Activated T-cell treated with anti-CD3 and anti-CD28 coated beads, Interleukin-2, amount 50 U/mL, for 72 hours (primary cell): Measurements from ENCODE around the gene TMPRSS6. TPM values are rescaled to one million over a fixed set of nuclear protein-coding genes. Genes with fewer than 3 reads are reported as not detected.
A peak's percentile ranks its signal among the peaks of the same experiment; 100 is the strongest.

Experiments used
- ATAC-seq, 2 donors: fragments of 150-1000 bp; cut with Tn5 transposase; replicated peaks in 1 of 2; 2 replicates each; pipeline ENCODE4 v1.10.0; 2021; ENCODE audit warnings: moderate library complexity in 2 of 2, mild to moderate bottlenecking in 1 of 2
- DNase-seq, 2 donors: peaks; one replicate each; pipeline ENCODE4 v3.0.0; 2021 to 2022; ENCODE audit warnings: mixed read lengths in 1 of 2
- H3K27ac Mint-ChIP-seq: one replicate; pipeline ENCODE4 v1.8.0; 2022; ENCODE audit warnings: mild to moderate bottlenecking, moderate library complexity, mixed read lengths
- H3K27me3 Mint-ChIP-seq: one replicate; pipeline ENCODE4 v1.8.0; 2022; ENCODE audit warnings: low read depth, mixed read lengths
- H3K36me3 Mint-ChIP-seq, 2 donors: one replicate each; pipeline ENCODE4 v1.8.0; 2022; ENCODE audit warnings: mixed read lengths in 2 of 2, mild to moderate bottlenecking in 1 of 2; ENCODE audit not compliant: insufficient read depth in 2 of 2
- H3K4me1 Mint-ChIP-seq: one replicate; pipeline ENCODE4 v1.8.0; 2022; ENCODE audit warnings: low read depth, mixed read lengths
- H3K4me3 Mint-ChIP-seq, 2 donors: one replicate each; pipeline ENCODE4 v1.8.0; 2022; ENCODE audit warnings: mild to moderate bottlenecking in 2 of 2, mixed read lengths in 2 of 2, moderate library complexity in 2 of 2
- H3K9me3 Mint-ChIP-seq, 2 donors: one replicate each; pipeline ENCODE4 v1.8.0; 2022; ENCODE audit warnings: mixed read lengths in 2 of 2
- total RNA-seq, 2 donors: library from RNA; stranded (reverse); gene quantifications; one replicate each; pipeline ENCODE4 v1.2.3, GENCODE V29; 2022

TMPRSS6 gene
- total RNA-seq, 2 donors from 2014 or later, result 26.8 to 59.4 TPM

DNA sequence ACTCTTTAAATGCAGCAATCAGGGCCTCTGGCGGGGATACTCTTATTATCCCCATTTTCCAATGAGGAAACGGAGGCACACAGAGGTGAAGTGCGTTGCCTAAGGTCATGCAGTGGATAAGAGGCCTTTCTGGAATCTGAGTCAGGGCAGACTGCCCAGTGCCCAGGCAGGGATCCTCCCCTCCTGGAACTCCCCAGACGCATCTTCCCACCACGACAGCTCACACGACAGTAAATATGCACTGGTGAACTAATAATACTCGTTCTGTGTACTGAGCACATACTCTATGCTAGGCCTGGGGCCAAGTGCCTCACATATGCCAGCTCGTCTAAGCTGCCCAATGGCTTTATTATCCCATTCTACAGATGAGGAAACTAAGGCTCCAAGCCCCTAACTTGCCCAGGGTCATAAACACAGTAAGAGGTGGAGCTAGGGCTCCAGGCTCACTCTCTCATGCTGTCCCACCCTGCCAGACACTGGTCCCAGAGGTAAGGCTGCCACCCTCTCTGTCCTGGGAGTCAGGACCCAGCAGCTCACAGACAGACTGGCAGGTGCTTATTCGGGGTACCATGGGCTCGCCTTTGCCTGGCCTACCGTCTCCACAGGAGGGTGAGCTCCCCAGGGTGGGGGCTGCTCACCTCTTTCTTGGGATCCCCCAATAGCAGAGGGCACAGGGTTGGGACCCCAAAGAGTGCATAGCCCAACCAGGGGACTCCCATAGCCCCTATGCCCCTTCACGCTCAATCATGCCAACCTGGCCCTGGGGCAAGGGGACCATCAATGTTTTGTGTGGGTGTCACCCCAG, 37.9 kb upstream of the TMPRSS6 start:
- H3K4me1 Mint-ChIP-seq, result peaks cover 93% of the 10 kb centered on the region
- H3K36me3 Mint-ChIP-seq, result peaks cover 50 to 57% of the 10 kb centered on the region in 2 donors
- H3K27ac Mint-ChIP-seq, result peak overlapping the region; percentile 82
- DNase-seq, result peak in 1 of 2 donors; percentile 38
- peak overlapping the region; percentile 89 to 98 for H3K4me3 Mint-ChIP-seq
- H3K27me3 Mint-ChIP-seq, result no peaks in the 10 kb centered on the region
- H3K9me3 Mint-ChIP-seq, result peaks cover 10 to 11% of the 10 kb centered on the region in 2 donors
- ATAC-seq, result peak in 1 of 2 donors; percentile 3

DNA sequence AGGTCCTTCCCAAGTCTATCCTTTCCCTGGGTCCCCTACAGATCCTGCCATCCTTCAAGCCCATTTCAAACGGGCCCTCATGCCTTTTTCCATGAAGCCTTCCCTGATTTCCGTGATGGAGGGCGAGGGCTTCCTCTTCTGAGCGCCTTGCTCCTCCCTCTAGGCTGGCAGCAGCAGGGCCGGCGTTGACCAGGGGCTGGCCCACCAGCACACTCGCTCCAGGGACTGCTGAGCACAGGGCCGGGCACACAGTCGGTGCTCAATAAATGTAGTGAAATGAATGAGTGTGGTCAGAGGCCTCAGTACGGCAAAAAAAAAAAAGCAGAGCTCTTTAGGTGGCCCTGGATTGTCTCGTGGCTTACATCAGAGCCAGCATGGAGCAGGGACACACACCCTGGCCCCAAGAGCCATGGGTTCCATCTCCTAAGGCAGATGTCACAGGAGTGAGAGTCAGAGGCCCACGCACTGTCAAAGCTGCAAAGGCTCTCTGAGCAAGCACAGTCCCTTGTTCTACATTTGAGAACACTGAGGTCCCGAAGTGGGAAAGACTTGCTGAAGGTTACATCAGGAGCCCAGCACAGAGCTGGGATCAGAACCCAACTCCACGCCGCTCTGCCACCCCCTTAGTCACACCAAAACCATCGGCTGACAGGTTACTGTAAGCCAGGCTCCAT, 37.1 kb upstream of the TMPRSS6 start:
- H3K36me3 Mint-ChIP-seq, result peaks cover 50 to 54% of the 10 kb centered on the region in 2 donors
- DNase-seq (no peak), ATAC-seq (no peak)
- peaks cover 87% of the 10 kb centered on the region for H3K4me1 Mint-ChIP-seq
- H3K27ac Mint-ChIP-seq, result peak overlapping the region; percentile 82
- peak overlapping the region; percentile 89 to 98 for H3K4me3 Mint-ChIP-seq
- H3K9me3 Mint-ChIP-seq, result peaks cover 7 to 9% of the 10 kb centered on the region in 2 donors
- H3K27me3 Mint-ChIP-seq, result no peaks in the 10 kb centered on the region

DNA sequence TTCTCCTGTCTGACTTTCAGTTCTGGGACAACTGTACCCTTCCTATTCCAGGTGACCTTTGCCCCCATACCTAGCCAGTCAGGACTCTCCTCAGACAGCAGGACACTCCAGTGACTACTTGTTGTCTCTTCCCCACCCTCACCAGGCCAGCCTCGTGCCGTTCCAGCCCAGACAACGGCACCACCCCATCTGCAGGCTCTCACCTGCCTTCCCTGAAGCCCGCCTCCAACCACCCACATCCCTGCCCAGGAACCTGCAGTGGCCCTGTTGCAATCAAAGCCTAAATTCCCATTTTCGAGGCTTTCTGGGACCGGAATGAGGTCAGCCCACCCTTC, 36.5 kb upstream of the TMPRSS6 start:
- no peak for ATAC-seq
- Mint-ChIP-seq H3K36me3 (peaks cover 47 to 53% of the 10 kb centered on the region in 2 donors), H3K27me3 (no peaks in the 10 kb centered on the region), H3K27ac (peak overlapping the region; percentile 82), H3K9me3 (peaks cover 5% of the 10 kb centered on the region in 2 donors), H3K4me1 (peaks cover 86% of the 10 kb centered on the region), H3K4me3 (peak overlapping the region; percentile 89 to 98)
- no peak for DNase-seq

DNA sequence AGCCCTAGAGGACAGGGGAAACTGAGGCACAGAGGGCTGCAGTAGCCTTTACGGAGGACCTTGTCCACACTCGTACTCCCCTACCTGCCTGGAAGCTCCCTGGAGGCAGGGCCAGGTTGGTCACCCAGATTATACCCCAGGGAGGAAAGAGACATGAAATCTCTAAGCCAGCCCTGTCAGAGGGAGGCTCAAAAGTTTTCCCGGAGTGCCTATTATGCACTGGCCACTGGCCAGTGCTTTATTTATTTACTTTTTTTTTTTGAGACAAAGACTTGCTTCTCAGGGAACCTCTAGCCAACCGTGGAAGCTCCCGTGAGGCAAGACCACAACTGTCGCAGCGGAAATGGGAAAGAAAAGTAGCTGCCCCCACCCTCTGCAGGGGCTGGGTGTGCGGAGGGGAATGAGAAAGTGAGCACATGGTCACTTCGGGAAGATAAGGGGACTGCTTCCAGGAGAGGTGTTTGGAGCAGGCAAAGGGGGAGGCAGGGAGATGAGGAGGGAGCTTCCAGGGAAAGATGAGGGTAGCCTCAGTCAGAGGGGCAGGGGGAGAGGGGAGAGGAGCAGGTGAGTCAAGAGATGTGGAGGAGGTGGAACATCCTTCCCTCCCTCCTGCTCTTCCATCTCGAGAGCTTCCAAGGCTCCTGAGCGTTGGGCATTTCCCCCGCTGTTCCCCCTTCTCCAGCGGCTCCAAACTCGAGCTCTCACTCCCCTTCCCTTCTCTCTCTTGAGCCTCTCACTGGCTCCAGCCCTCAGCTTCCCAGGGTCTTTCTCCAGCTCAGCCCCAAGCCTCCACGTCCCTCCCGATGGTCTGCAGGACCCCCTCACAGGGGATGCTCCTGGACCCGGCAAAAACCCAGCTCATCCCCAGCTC, 35.9 kb upstream of the TMPRSS6 start:
- ATAC-seq (no peak), DNase-seq (no peak)
- peaks cover 86% of the 10 kb centered on the region for H3K4me1 Mint-ChIP-seq
- H3K27me3 Mint-ChIP-seq, result no peaks in the 10 kb centered on the region
- peak overlapping the region; percentile 89 to 98 for H3K4me3 Mint-ChIP-seq
- H3K36me3 Mint-ChIP-seq, result peaks cover 44 to 50% of the 10 kb centered on the region in 2 donors
- no peaks in the 10 kb centered on the region for H3K9me3 Mint-ChIP-seq
- peak overlapping the region; percentile 82 for H3K27ac Mint-ChIP-seq

DNA sequence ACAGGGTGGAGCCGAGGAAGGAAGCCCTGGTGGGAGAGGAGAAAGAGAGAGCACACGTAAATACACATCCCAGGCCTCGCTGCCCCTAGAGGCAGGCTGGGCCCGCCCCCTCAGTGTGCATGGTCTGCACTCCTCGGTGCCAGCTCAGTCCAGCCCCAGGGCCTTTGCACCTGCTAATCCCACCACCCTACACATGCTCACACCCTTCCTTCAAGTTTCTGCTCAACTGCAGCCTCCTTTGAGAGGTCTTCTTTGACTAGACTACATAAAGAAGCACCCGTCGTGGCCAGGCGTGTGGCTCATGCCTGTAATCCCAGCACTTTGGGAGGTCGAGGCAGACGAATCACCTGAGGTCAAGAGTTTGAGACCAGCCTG, 34.7 kb upstream of the TMPRSS6 start:
- peaks cover 90% of the 10 kb centered on the region for H3K4me1 Mint-ChIP-seq
- no peaks in the 10 kb centered on the region for H3K27me3 Mint-ChIP-seq
- DNase-seq (no peak), ATAC-seq (no peak)
- peak overlapping the region; percentile 89 to 98 for H3K4me3 Mint-ChIP-seq
- peak overlapping the region; percentile 91 for H3K27ac Mint-ChIP-seq
- no peaks in the 10 kb centered on the region for H3K9me3 Mint-ChIP-seq
- H3K36me3 Mint-ChIP-seq, result peaks cover 43 to 49% of the 10 kb centered on the region in 2 donors

DNA sequence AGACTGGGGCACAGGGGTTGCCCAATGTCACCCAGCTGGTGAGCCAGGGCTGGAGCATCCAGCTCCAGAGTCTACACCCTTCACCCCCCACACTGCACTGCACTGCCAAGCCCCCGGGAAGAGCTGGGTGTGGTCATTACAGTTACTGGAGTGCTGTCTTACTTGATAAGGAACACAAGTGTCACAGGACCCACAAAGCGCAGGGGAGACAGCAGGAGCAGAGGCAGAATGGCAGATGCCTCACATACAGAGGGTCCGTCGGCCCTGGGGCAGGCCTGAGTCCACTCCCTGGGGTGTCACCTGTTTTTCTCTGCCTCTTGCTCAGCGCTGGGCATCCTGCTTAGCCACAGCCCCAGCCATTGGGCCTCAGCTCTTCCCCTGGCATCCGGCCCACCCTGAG, 32.5 kb upstream of the TMPRSS6 start:
- no peak for ATAC-seq
- H3K27ac Mint-ChIP-seq, result no peak overlapping the region
- no peak for DNase-seq
- H3K36me3 Mint-ChIP-seq, result peaks cover 44 to 56% of the 10 kb centered on the region in 2 donors
- no peaks in the 10 kb centered on the region for H3K27me3 Mint-ChIP-seq
- H3K4me1 Mint-ChIP-seq, result peaks cover 89% of the 10 kb centered on the region
- H3K9me3 Mint-ChIP-seq, result no peaks in the 10 kb centered on the region
- peak overlapping the region in 1 of 2 donors; percentile 9 for H3K4me3 Mint-ChIP-seq

DNA sequence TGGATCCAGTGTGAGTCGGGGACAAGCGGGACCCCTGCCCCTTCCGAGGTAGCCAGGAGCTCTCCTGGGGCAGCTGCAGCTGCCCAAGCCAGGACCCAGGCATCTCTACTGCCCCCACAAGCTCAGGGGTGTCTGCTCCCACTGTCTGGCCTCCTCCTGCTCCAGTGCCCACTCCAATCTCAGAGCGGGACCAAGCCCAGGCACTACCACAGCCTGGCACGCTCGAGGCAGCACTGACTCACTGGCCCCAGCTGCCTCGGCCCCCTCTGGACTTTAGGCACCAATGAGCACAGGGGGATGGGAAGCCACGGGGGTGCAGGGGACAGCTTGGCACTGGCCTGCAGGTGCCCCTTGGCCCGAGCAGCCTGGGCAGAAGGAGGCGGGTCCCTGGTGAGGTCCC, 32.0 kb upstream of the TMPRSS6 start:
- H3K9me3 Mint-ChIP-seq, result no peaks in the 10 kb centered on the region
- ATAC-seq, result no peak
- DNase-seq, result no peak
- no peak overlapping the region for H3K27ac Mint-ChIP-seq
- H3K4me1 Mint-ChIP-seq, result peaks cover 89% of the 10 kb centered on the region
- H3K4me3 Mint-ChIP-seq, result peak overlapping the region in 1 of 2 donors; percentile 45
- peaks cover 44 to 59% of the 10 kb centered on the region in 2 donors for H3K36me3 Mint-ChIP-seq
- H3K27me3 Mint-ChIP-seq, result no peaks in the 10 kb centered on the region

DNA sequence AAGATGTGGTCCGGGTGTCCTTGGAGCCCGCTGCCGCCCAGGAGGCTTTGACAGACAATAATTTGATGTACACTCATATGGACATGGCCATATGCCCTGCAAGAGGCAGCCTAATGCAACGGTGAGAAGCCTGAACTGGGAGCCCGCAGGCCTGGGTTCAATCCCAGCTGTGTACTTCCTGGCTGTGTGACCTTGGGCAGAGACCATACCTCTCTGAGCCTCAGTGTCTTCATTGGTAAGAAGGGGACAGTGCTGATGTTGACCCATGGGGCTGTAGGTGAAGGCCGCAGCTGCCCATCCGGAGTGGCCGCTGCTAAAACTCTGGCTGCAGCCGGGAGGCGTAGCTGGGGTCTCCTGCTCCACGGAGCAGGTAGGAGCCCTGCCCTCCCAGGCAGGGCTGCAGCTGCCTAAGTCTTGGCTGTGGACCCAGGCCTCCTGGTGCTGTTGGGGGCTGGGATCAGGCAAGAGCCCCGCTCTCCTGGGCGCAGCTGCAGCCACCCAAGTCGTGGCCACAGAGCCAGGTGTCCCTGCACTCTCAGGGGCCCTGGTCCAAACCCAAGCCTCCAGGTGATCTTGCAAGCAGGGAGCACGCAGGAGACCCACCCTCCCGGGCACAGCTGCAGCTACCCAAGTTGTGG, 31.3 kb upstream of the TMPRSS6 start:
- Mint-ChIP-seq H3K9me3 (no peaks in the 10 kb centered on the region), H3K27ac (peak overlapping the region; percentile 75), H3K36me3 (peaks cover 39 to 52% of the 10 kb centered on the region in 2 donors), H3K4me1 (peaks cover 84% of the 10 kb centered on the region), H3K27me3 (no peaks in the 10 kb centered on the region), H3K4me3 (peak overlapping the region in 1 of 2 donors; percentile 54)
- DNase-seq (no peak), ATAC-seq (no peak)

DNA sequence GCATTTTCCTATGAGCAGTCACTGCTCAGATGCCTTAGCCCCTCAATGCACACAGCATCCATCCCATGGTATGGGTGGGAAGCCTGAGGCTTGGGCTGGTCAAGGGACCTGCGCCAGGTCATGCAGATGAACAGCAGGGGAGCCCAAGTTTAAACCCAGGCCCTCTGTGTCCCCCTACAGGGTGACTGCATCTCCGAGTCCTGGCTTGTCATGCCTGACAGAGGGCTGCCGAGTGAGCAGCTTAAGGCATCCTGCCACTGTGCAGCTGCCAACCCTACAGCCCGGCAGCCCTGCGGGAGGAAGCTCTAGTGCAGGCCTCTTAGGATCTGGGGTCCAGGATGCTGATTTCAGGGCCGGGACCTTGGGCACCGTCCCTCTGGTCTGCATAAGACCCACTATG, 30.2 kb upstream of the TMPRSS6 start:
- H3K27ac Mint-ChIP-seq, result no peak overlapping the region
- no peaks in the 10 kb centered on the region for H3K9me3 Mint-ChIP-seq
- H3K36me3 Mint-ChIP-seq, result peaks cover 42 to 52% of the 10 kb centered on the region in 2 donors
- ATAC-seq (no peak), DNase-seq (no peak)
- H3K27me3 Mint-ChIP-seq, result no peaks in the 10 kb centered on the region
- H3K4me1 Mint-ChIP-seq, result peaks cover 80% of the 10 kb centered on the region
- peak overlapping the region in 1 of 2 donors; percentile 20 for H3K4me3 Mint-ChIP-seq

DNA sequence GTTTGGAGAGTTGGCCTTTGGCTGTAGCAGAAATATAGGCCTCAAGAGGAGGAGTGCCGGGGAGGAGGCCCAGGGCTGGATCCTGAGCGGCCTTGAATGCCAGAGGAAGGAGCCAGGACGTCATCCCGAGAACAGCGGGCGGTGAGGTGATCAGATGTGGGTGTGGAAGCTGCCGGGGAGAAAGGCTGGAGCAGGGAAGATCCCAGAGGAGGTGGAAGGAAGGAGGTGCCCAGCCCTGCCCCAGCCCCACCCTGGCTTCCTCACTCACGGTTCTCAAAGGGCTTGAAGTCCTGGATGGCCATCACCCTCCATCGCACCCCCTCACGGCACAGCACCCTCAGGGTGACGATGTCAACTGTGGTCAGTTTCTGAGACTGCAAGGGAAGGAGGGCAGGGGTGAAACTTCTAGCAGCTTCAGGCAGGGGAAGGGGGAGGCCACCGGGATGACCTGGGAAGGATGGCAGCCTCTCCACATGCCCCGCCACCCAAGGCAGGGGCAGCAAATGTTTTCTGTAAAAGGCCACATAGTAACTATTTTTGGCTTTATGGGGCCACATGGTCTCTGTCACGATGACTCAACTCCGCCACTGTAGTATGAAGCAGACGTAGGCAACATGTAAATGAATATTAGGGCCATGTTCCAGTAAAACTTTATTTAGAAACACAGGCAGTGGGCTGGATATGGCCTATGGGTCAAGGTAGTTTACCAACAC, 29.5 kb upstream of the TMPRSS6 start:
- H3K27me3 Mint-ChIP-seq, result no peaks in the 10 kb centered on the region
- peaks cover 40 to 49% of the 10 kb centered on the region in 2 donors for H3K36me3 Mint-ChIP-seq
- ATAC-seq (no peak), DNase-seq (no peak)
- H3K4me3 Mint-ChIP-seq, result peak overlapping the region; percentile 59 to 66
- H3K9me3 Mint-ChIP-seq, result no peaks in the 10 kb centered on the region
- peak overlapping the region; percentile 90 for H3K27ac Mint-ChIP-seq
- H3K4me1 Mint-ChIP-seq, result peaks cover 80% of the 10 kb centered on the region

DNA sequence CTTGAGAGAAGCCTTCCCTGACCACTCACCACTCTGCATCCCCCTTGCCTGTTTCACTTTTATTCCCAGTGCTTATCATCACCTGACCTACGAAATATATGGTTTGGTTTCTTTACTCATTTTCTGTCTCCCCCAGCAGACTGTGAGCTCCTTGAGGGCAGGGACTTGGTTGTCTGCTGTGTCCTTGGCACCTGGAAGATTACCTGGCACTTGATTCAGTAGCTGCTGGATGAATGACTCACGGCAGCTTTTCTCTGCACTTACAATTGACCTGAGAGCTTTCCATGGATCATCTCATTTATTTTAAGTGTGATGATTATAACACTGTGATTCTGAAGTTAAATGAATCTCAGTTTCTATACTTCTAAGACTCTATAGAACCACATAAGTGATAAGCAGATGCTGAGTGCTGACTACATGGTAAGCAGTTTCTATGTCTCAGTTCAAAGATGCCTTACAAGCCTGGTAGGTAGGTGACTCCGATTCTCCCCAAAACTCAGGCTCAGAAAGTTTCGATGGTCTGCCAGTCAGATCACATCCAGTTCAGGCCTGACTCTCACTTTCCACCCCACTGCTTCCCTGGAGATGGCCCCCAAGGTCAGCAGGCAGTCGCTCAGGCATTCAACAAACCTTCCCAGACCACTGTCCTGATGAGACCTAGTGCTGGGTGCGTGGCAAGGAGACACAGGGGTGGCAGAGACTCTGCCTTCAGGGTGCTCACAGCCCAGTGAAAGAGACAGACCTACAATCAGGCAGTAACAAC, 28.6 kb upstream of the TMPRSS6 start:
- Mint-ChIP-seq H3K9me3 (no peaks in the 10 kb centered on the region), H3K27me3 (no peaks in the 10 kb centered on the region), H3K36me3 (peaks cover 31 to 44% of the 10 kb centered on the region in 2 donors), H3K4me3 (peak overlapping the region; percentile 59 to 66), H3K27ac (peak overlapping the region; percentile 90), H3K4me1 (peaks cover 76% of the 10 kb centered on the region)
- DNase-seq (peak in 1 of 2 donors; percentile 40), ATAC-seq (peak; percentile 76 to 84)
